ENCODE measurements around the gene SELE.
"Not testable (repeated sequence)": the region's sequence is repeated elsewhere in the genome, so short reads cannot be mapped to it uniquely, and the experiment has no call there.

SELE gene

GRCh38 chr1:169683168-169683567, 50.7 kb downstream of the SELE start:
- not testable (repeated sequence) for DNase-seq (ENCODE audit: low spot score)

- DNase-seq (ENCODE audit: low spot score), result no peak
These were observed 51.8 kb downstream of the SELE start for GRCh38 chr1:169682071-169682470.

- no peak for DNase-seq (ENCODE audit: low spot score)
These were observed 52.7 kb downstream of the SELE start for GRCh38 chr1:169681140-169681539.

GRCh38 chr1:169680377-169681019, 53.4 kb downstream of the SELE start:
- DNase-seq (ENCODE audit: low spot score), result no peak

- no peak for DNase-seq (ENCODE audit: low spot score)
These were observed 54.2 kb downstream of the SELE start for GRCh38 chr1:169679692-169680091.

- no peak for DNase-seq (ENCODE audit: low spot score)
These were observed 57.9 kb downstream of the SELE start for GRCh38 chr1:169676001-169676400.
